HEK293 (cell line): Measurements from ENCODE around the gene RMC1.

Source experiments
- BCL11B ChIP-seq: fragments of 450-650 bp; formaldehyde crosslinking; IDR thresholded peaks from 2 replicates; pipeline ENCODE4 v1.5.1; 2016; ENCODE audit warnings: low read depth, missing biosample characterization, missing genetic modification characterization
- KLF16 ChIP-seq: fragments of 450-650 bp; formaldehyde crosslinking; IDR thresholded peaks from 2 replicates; pipeline ENCODE4 v1.5.1; 2017; ENCODE audit warnings: missing biosample characterization, missing genetic modification characterization
- ZFP3 ChIP-seq: fragments of 450-650 bp; formaldehyde crosslinking; IDR thresholded peaks from 2 replicates; pipeline ENCODE4 v1.5.1; 2016; ENCODE audit warnings: low read depth, missing biosample characterization, missing genetic modification characterization
- ZNF391 ChIP-seq: fragments of 450-650 bp; formaldehyde crosslinking; IDR thresholded peaks from 2 replicates; pipeline ENCODE4 v1.5.1; 2016; ENCODE audit warnings: low read depth, missing biosample characterization, missing genetic modification characterization, borderline replicate concordance
- ZNF48 ChIP-seq: fragments of 450-650 bp; formaldehyde crosslinking; IDR thresholded peaks from 2 replicates; pipeline ENCODE4 v1.5.1; 2016; ENCODE audit warnings: missing biosample characterization, missing genetic modification characterization
- ZNF510 ChIP-seq: fragments of 450-650 bp; formaldehyde crosslinking; IDR thresholded peaks from 2 replicates; pipeline ENCODE4 v1.5.1; 2018; ENCODE audit warnings: mild to moderate bottlenecking, missing genetic modification characterization, missing biosample characterization; ENCODE audit not compliant: insufficient replicate concordance
- ZNF560 ChIP-seq: fragments of 450-650 bp; formaldehyde crosslinking; IDR thresholded peaks from 2 replicates; pipeline ENCODE4 v1.5.1; 2017; ENCODE audit warnings: missing biosample characterization, missing genetic modification characterization, borderline replicate concordance
- ZNF600 ChIP-seq: fragments of 450-650 bp; formaldehyde crosslinking; IDR thresholded peaks from 2 replicates; pipeline ENCODE4 v1.5.1; 2016; ENCODE audit warnings: missing biosample characterization, missing genetic modification characterization
- ZNF670 ChIP-seq: fragments of 450-650 bp; formaldehyde crosslinking; IDR thresholded peaks from 2 replicates; pipeline ENCODE4 v1.5.1; 2016; ENCODE audit warnings: missing biosample characterization, missing genetic modification characterization, low read depth
- TF ChIP-seq, protein P1 (sequence below): fragments of 450-650 bp; formaldehyde crosslinking; IDR thresholded peaks from 2 replicates; pipeline ENCODE4 v1.5.1; 2016; ENCODE audit warnings: missing biosample characterization, missing genetic modification characterization
- TF ChIP-seq, protein P2 (sequence below): fragments of 450-650 bp; formaldehyde crosslinking; IDR thresholded peaks from 2 replicates; pipeline ENCODE4 v1.5.1; 2016; ENCODE audit warnings: missing biosample characterization, missing genetic modification characterization
- TF ChIP-seq, protein P3 (sequence below): fragments of 450-650 bp; formaldehyde crosslinking; IDR thresholded peaks from 2 replicates; pipeline ENCODE4 v1.5.1; 2016; ENCODE audit warnings: missing biosample characterization, missing genetic modification characterization
- TF ChIP-seq, protein P4 (sequence below): fragments of 450-650 bp; formaldehyde crosslinking; optimal IDR thresholded peaks from 2 replicates; pipeline ENCODE3; 2016; ENCODE audit warnings: missing biosample characterization, mild to moderate bottlenecking, missing genetic modification characterization

DNA sequence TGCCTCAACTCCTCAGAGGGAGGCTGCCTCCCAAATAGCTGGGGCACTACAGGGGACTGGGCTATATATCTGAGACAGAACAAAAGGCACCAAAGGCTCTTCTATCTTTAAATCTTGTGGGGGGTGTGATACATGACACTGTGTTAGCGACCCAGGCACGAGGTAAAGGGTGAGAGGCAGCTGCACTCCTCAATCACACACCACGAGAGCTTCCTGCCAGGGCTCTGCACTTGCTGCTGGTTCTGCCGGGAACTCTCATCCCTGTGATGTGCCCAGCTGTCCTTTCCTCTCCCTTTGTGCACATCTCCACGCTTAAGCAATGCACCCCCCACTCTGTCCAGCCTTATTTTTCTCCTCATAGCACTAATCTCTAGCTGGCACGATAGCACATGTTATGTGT lies 50.6 kb downstream of the RMC1 start:
- no peak for TF ChIP-seq KLF16 (tag by site-specific recombination)
- TF ChIP-seq, protein P1, sequence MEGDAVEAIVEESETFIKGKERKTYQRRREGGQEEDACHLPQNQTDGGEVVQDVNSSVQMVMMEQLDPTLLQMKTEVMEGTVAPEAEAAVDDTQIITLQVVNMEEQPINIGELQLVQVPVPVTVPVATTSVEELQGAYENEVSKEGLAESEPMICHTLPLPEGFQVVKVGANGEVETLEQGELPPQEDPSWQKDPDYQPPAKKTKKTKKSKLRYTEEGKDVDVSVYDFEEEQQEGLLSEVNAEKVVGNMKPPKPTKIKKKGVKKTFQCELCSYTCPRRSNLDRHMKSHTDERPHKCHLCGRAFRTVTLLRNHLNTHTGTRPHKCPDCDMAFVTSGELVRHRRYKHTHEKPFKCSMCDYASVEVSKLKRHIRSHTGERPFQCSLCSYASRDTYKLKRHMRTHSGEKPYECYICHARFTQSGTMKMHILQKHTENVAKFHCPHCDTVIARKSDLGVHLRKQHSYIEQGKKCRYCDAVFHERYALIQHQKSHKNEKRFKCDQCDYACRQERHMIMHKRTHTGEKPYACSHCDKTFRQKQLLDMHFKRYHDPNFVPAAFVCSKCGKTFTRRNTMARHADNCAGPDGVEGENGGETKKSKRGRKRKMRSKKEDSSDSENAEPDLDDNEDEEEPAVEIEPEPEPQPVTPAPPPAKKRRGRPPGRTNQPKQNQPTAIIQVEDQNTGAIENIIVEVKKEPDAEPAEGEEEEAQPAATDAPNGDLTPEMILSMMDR (tag by site-specific recombination), result no peak
- TF ChIP-seq, protein P2, sequence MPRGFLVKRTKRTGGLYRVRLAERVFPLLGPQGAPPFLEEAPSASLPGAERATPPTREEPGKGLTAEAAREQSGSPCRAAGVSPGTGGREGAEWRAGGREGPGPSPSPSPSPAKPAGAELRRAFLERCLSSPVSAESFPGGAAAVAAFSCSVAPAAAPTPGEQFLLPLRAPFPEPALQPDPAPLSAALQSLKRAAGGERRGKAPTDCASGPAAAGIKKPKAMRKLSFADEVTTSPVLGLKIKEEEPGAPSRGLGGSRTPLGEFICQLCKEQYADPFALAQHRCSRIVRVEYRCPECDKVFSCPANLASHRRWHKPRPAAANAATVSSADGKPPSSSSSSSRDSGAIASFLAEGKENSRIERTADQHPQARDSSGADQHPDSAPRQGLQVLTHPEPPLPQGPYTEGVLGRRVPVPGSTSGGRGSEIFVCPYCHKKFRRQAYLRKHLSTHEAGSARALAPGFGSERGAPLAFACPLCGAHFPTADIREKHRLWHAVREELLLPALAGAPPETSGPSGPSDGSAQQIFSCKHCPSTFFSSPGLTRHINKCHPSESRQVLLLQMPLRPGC (tag by site-specific recombination), result no peak
- TF ChIP-seq, protein P3, sequence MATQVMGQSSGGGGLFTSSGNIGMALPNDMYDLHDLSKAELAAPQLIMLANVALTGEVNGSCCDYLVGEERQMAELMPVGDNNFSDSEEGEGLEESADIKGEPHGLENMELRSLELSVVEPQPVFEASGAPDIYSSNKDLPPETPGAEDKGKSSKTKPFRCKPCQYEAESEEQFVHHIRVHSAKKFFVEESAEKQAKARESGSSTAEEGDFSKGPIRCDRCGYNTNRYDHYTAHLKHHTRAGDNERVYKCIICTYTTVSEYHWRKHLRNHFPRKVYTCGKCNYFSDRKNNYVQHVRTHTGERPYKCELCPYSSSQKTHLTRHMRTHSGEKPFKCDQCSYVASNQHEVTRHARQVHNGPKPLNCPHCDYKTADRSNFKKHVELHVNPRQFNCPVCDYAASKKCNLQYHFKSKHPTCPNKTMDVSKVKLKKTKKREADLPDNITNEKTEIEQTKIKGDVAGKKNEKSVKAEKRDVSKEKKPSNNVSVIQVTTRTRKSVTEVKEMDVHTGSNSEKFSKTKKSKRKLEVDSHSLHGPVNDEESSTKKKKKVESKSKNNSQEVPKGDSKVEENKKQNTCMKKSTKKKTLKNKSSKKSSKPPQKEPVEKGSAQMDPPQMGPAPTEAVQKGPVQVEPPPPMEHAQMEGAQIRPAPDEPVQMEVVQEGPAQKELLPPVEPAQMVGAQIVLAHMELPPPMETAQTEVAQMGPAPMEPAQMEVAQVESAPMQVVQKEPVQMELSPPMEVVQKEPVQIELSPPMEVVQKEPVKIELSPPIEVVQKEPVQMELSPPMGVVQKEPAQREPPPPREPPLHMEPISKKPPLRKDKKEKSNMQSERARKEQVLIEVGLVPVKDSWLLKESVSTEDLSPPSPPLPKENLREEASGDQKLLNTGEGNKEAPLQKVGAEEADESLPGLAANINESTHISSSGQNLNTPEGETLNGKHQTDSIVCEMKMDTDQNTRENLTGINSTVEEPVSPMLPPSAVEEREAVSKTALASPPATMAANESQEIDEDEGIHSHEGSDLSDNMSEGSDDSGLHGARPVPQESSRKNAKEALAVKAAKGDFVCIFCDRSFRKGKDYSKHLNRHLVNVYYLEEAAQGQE (tag by site-specific recombination), result no peak
- TF ChIP-seq ZNF670, result no peak
- no peak for TF ChIP-seq BCL11B (tag by site-specific recombination)
- no peak for TF ChIP-seq ZNF510
- no peak for TF ChIP-seq ZNF391
- TF ChIP-seq ZFP3 (tag by site-specific recombination), result no peak
- TF ChIP-seq, protein P4, sequence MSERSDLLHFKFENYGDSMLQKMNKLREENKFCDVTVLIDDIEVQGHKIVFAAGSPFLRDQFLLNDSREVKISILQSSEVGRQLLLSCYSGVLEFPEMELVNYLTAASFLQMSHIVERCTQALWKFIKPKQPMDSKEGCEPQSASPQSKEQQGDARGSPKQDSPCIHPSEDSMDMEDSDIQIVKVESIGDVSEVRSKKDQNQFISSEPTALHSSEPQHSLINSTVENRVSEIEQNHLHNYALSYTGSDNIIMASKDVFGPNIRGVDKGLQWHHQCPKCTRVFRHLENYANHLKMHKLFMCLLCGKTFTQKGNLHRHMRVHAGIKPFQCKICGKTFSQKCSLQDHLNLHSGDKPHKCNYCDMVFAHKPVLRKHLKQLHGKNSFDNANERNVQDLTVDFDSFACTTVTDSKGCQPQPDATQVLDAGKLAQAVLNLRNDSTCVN (tag by site-specific recombination), result no peak
- TF ChIP-seq ZNF560, result no peak
- TF ChIP-seq ZNF600 (tag by site-specific recombination), result no peak
- no peak for TF ChIP-seq ZNF48 (tag by site-specific recombination)
